Fibroblast of villous mesenchyme (primary cell): ENCODE data around the gene ZFAND3. TPM values are rescaled to one million over a fixed set of nuclear protein-coding genes. Genes with fewer than 3 reads are reported as not detected.

Experiments used
- DNase-seq: peaks from one replicate; pipeline ENCODE4 v3.0.0-alpha.2; 2010; ENCODE audit warnings: low read depth
- H3K4me3 ChIP-seq: 2 replicates; pipeline ENCODE4 v1.5.1; 2011; ENCODE audit warnings: low read depth, mild to moderate bottlenecking, low read length
- CTCF ChIP-seq: IDR thresholded peaks from 2 replicates; pipeline ENCODE4 v1.5.1; 2012; ENCODE audit warnings: low read depth, mild to moderate bottlenecking, low read length; ENCODE audit not compliant: insufficient read depth
- total RNA-seq: library from RNA; depleted of rRNA; stranded (reverse); fragments of >200 nt; gene quantifications from 2 replicates; pipeline ENCODE4 v1.2.3, GENCODE V29; 2012

ZFAND3 gene
- total RNA-seq, 1 donor, result 20.3 TPM

DNA sequence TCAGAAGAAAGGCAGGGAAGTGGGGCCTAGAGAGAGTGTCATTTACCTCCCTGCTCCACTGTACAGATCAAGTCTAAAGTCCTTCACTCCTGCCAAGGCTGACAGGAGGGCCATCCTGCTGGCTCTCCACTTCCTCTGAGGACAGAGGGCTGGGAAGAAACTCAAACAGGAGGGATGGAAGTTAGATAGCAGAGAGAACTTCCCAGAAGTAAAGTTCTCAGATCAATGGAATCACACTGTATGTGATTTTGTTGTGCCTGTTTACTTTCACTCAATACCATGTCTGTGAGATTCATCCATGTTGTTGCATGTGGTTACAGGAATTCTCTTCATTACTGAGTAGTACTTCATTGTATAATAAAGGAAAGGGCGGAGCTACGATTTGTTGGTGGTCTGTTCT, 32.3 kb upstream of the ZFAND3 start:
- no peak for DNase-seq
- H3K4me3 ChIP-seq, result no peak overlapping the region
- no peak for TF ChIP-seq CTCF

GRCh38 chr6:37788259-37788658, 31.3 kb upstream of the ZFAND3 start:
- DNase-seq, result no peak
- no peak overlapping the region for H3K4me3 ChIP-seq
- TF ChIP-seq CTCF, result no peak

DNA sequence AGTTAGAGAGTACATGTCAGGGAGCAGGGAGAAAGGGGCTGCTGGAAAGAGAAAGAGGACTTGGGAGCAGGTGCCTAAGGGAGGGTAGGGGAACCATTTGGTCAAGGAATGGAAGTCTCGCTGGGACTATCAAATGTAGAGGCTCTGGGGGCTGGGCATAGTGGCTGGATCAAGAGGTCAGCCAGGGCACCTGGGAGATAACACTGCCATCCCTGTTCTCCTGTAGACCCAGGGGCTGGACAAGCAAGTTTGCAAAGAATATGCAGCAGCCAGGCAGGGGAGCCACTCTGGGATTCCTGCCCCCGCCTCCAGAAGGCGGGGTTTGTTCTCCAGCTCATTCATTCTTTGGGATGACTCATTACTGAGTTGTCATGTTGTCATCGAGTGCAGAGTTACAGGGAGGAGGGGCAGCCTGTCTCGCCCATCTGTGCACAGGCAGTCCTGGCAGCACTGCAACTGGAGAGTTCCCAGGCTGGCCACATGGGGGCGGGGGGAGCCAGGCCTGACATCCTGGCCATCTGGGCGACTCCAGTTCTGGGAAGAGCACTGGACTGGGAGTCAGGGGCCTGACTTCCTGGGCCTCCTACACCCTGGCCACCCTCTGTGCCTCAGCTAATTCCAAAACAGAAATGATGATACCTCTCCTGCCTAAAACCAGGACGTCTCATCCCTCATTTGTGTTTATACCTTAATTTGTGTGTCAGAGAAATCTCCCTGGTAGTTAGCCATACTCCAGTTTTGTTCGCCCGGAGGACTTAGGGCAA, 28.2 kb upstream of the ZFAND3 start:
- TF ChIP-seq CTCF, result peak; percentile 97
- DNase-seq, result peak; percentile 95
- H3K4me3 ChIP-seq, result no peak overlapping the region

GRCh38 chr6:37792457-37793033, 27.0 kb upstream of the ZFAND3 start:
- TF ChIP-seq CTCF, result no peak
- no peak for DNase-seq
- no peak overlapping the region for H3K4me3 ChIP-seq

DNA sequence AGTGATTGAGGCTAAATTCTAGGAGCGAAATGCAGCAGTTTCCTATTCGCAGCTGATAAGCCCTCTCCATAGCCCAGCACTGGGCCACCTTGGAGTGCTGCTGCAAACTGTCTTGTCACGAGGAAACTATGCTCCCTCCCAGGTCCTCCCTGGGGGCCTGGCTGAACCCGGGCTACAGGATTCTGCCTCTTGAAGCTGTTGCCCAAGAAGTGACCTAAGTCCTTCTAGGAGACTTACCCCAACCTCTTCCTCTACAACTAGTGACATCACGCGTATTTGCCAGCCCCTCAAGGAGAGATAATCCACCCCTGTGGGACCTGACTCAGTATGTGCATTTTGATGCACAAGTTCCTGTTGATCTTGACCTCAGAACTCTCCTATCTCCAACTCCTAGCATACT, 26.5 kb upstream of the ZFAND3 start:
- no peak for DNase-seq
- H3K4me3 ChIP-seq, result no peak overlapping the region
- TF ChIP-seq CTCF, result no peak

DNA sequence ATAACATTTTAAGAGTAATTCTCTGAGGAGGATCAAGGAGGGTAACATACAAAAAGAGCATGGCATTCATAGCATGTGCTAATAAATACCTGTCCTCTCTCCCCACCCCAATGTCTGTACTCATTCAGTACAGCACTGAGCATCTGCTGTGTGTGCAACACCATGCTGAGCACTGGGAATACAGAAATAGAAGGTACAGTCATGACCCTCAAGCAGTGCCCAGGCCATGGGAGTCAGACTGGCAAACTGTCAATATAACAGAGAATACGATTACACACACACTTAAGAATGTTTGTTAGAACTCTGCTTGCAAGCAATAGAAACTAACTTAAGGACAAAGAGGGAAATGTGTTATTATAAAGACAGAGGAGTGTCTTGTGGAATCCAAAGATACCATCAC, 24.7 kb upstream of the ZFAND3 start:
- TF ChIP-seq CTCF, result no peak
- H3K4me3 ChIP-seq, result no peak overlapping the region
- DNase-seq, result no peak
